ENCODE measurements around the gene SIRT3. TPM values are rescaled to one million over a fixed set of nuclear protein-coding genes. Genes with fewer than 3 reads are reported as not detected.

The SIRT3 gene
- total RNA-seq, 1 experiment from 2014 or later: 13.9 TPM

- Histone ChIP-seq H3K27ac (ENCODE audit: insufficient read length, low read depth, low read length) (peak within 1 kb of the TSS; percentile 65), H3K79me1 (ENCODE audit: insufficient read depth, low read depth, low read length, poor library complexity, severe bottlenecking) (peaks cover 5% of the 10 kb centered on the region), H2BK12ac (ENCODE audit: insufficient read length, low read depth, low read length) (no peak within 1 kb of the TSS), H3K27me3 (ENCODE audit: insufficient read depth, low read length) (no peaks in the 10 kb centered on the region), H3T11ph (ENCODE audit: low read length) (no peak within 1 kb of the TSS), H4K20me1 (ENCODE audit: control insufficient read depth, insufficient read depth, insufficient read length) (no peaks in the 10 kb centered on the region), H3K4ac (ENCODE audit: low read depth, low read length) (no peak within 1 kb of the TSS; the same call in 1 of the 2 replicates), H3K9ac (ENCODE audit: extremely low read depth, insufficient read length, low read length) (peak within 1 kb of the TSS; percentile 78), H3K23ac (ENCODE audit: insufficient read length, low read depth, low read length) (no peak within 1 kb of the TSS), H3K4me2 (ENCODE audit: insufficient read depth, insufficient read length, low read length) (peak within 1 kb of the TSS; percentile 80), H2BK20ac (ENCODE audit: low read depth, low read length, poor library complexity, severe bottlenecking) (no peak within 1 kb of the TSS), H4K5ac (ENCODE audit: insufficient read length, low read depth, low read length) (peak within 1 kb of the TSS; percentile 30), H2AFZ (ENCODE audit: low read length) (no peak within 1 kb of the TSS), H4K91ac (ENCODE audit: insufficient read length, low read depth, low read length) (no peak within 1 kb of the TSS), H3K23me2 (ENCODE audit: insufficient read length, low read depth, low read length, poor library complexity, severe bottlenecking) (peaks cover 21% of the 10 kb centered on the region), H3K79me2 (ENCODE audit: insufficient read depth, low read length) (no peaks in the 10 kb centered on the region; the same call in 1 of the 2 replicates), H2BK15ac (ENCODE audit: low read depth, low read length) (no peak within 1 kb of the TSS), H2AK5ac (ENCODE audit: insufficient read length, low read length) (no peak within 1 kb of the TSS), H3K14ac (ENCODE audit: insufficient read depth, low read length) (peak within 1 kb of the TSS; percentile 82), H2BK120ac (ENCODE audit: low read depth, low read length, poor library complexity, severe bottlenecking) (peak within 1 kb of the TSS; percentile 71), H3K4me1 (ENCODE audit: insufficient read depth, low read length) (no peaks in the 10 kb centered on the region; the same call in 1 of the 2 replicates), H2BK5ac (ENCODE audit: insufficient read length, low read length) (no peak within 1 kb of the TSS), H3K9me3 (ENCODE audit: control insufficient read depth, low read depth, low read length) (no peaks in the 10 kb centered on the region), H4K8ac (replicated peaks; ENCODE audit: insufficient read length, low read depth, low read length) (no peak within 1 kb of the TSS), H3K56ac (ENCODE audit: insufficient read length, low read depth, low read length) (no peak within 1 kb of the TSS), H3K18ac (ENCODE audit: insufficient read length, low read depth, low read length) (peak within 1 kb of the TSS; percentile 71)
- WGBS (ENCODE audit: extremely low coverage, insufficient read length, low lambda C conversion rate): no CpG with 5 or more reads among the region's 63 CpGs
- H3K4me3 Mint-ChIP-seq: peak within 1 kb of the TSS; percentile 93 to 97
- H3K27me3 Mint-ChIP-seq (ENCODE audit: low read depth): no peaks in the 10 kb centered on the region; the same call in 1 of the 2 replicates
- TF ChIP-seq, protein P1, sequence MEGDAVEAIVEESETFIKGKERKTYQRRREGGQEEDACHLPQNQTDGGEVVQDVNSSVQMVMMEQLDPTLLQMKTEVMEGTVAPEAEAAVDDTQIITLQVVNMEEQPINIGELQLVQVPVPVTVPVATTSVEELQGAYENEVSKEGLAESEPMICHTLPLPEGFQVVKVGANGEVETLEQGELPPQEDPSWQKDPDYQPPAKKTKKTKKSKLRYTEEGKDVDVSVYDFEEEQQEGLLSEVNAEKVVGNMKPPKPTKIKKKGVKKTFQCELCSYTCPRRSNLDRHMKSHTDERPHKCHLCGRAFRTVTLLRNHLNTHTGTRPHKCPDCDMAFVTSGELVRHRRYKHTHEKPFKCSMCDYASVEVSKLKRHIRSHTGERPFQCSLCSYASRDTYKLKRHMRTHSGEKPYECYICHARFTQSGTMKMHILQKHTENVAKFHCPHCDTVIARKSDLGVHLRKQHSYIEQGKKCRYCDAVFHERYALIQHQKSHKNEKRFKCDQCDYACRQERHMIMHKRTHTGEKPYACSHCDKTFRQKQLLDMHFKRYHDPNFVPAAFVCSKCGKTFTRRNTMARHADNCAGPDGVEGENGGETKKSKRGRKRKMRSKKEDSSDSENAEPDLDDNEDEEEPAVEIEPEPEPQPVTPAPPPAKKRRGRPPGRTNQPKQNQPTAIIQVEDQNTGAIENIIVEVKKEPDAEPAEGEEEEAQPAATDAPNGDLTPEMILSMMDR (conservative IDR thresholded peaks at IDR 0.05): no peak
- DNase-seq: peak; percentile 96
- H3K9me3 Mint-ChIP-seq: no peaks in the 10 kb centered on the region; a peak in 1 of 5 replicates
- H3K4me1 Mint-ChIP-seq: peaks cover 5 to 17% of the 10 kb centered on the region in 2 experiments
- peak within 1 kb of the TSS; percentile 97 to 100 (median 98) for H3K27ac Mint-ChIP-seq
- H3K36me3 Mint-ChIP-seq (ENCODE audit: insufficient read depth in 1 of 3, low read depth in 3 of 3): peaks cover 28 to 62% (median 50%) of the 10 kb centered on the region in 3 experiments
Observed at GRCh38 chr11:207208-207862, 28.8 kb downstream of the SIRT3 start, which contains the start of the genes BET1L and RIC8A. BET1L (minus strand) TSS chr11:207399; CDS start chr11:207321, 78 bp downstream. RIC8A (plus strand) TSS chr11:207708; CDS start chr11:208855, 1,147 bp downstream.

Measured in H9 (cell line).